ENCODE measurements around the gene SAMD4A.
A peak's percentile ranks its signal among the peaks of the same experiment; 100 is the strongest.

DNA sequence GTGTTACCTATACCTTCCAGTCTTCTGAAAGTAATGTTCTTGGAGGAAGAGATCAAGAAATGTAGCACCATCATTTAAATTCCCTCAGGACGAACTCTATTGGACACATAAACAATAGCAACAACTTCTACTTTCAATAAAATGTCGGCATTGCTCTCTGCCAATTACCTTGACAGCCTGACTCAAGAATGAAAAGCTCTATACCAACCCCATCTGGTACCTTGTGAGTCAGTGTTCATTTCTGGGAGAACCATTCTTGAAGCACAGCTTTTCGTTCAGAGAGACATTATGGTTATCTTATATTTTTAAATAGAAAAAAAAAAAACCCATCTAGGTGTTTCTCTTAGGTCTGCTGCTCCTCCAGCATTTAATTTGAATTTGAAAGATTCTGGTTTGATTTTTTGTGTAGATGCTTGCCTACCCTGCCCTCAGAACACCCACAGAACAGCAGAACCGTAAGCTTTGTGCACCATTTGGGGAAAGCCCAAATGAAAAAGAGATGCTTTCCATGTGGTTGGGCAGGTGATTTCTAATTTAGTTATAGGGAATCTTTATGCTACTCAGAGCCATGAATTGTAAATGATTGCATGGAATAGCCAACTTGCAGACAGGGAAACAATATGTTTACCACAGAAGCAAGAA lies 156.0 kb downstream of the SAMD4A start:
- peak; percentile 63 for TF ChIP-seq CTCF (conservative IDR thresholded peaks at IDR 0.05; ENCODE audit: low read length)
- TF ChIP-seq EZH2phosphoT487 (IDR thresholded peaks at IDR 0.05; ENCODE audit: borderline replicate concordance, low read depth, low read length), result no peak
